HT-29 (cell line): ENCODE data around the gene CDC42EP2. TPM values are rescaled to one million over a fixed set of nuclear protein-coding genes. Genes with fewer than 3 reads are reported as not detected.

Experiments used
- DNase-seq: peaks from one replicate; pipeline ENCODE4 v3.0.0-alpha.2; 2015; ENCODE audit warnings: low spot score
- total RNA-seq: library from RNA; depleted of rRNA; stranded (reverse); fragments of >200 nt; shearing (Covaris generic); gene quantifications from 2 replicates; pipeline ENCODE4 v1.2.3, GENCODE V29; 2014

Gene CDC42EP2
- total RNA-seq, 1 experiment from 2014 or later = 36.5 TPM

DNA sequence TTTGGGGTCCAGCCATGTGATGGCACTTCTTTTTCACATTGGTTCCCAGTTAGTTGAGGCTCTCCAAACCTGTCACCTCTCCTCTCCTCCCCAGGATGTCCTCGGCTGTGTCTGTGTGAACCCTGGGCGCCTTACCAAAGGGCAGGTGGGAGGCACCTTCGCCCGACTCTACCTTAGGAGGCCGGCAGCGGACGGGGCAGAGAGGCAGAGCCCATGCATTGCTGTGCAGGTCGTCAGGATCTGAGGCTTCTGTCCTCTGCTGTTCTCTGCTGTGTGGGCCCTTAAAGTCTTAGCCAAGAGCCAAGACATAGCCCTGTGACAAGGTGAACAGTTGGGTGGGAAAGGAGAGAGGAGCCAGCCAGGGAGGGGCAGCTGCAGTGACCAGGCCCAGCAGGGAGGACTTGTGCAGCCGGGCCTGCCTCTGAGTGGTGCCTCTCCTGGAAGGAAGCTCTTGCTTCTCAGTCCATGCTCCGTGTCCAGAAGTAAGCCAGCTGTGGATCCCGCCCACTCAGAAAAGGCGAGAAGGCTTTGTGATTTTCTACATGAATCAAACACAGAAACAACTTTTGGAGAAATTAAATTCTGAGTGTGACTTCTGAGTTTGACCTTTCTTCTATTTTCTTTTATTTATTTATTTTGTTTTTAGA is 17.5 kb upstream of the CDC42EP2 start:
- DNase-seq = no peak

- DNase-seq = no peak
These were observed 16.5 kb upstream of the CDC42EP2 start for GRCh38 chr11:65298131-65298535.

GRCh38 chr11:65298655-65299179 is 15.9 kb upstream of the CDC42EP2 start:
- no peak for DNase-seq

- no peak for DNase-seq
These were observed 13.9 kb upstream of the CDC42EP2 start for GRCh38 chr11:65300621-65301275.

GRCh38 chr11:65301491-65302329 is 13.0 kb upstream of the CDC42EP2 start:
- DNase-seq = peak; percentile 24

DNA sequence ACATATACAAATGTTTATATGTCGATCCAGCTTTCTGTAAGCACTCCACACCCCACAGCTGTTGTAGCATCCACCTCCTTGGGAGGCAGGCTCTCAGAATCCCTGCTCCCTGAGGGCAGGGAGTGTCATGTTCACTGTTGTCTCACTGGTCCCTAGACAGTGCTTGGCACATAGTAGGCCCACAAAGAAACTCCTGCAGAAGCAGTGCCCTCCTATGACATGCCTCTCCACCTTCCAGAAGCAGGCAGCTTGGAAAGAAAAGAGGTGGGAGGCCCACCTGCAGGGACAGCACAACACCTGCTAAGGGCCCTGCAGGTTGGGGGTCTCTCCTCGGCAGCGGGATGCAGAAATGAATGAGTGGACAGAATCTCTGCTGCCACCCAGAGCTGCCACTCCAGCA is 11.1 kb upstream of the CDC42EP2 start:
- no peak for DNase-seq

DNA sequence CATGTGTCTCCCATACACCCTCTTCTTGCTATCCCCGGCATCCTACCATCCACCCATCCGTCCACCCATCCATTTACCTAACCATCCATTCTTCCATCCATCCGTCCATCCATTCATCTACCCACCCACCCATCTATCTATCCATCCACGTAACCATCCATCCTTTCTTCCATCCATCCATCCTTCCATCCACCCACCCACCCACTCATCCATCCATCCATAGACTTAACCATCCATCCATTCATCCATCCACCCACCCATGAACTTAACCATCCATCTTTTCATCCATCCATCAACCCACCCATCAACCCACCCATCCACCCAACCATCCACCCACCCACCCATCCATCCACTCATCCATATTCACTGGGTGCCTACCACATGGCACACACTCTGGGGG is 10.6 kb upstream of the CDC42EP2 start:
- no peak for DNase-seq

- DNase-seq = no peak
These were observed 10.1 kb upstream of the CDC42EP2 start for GRCh38 chr11:65304613-65305012.

DNA sequence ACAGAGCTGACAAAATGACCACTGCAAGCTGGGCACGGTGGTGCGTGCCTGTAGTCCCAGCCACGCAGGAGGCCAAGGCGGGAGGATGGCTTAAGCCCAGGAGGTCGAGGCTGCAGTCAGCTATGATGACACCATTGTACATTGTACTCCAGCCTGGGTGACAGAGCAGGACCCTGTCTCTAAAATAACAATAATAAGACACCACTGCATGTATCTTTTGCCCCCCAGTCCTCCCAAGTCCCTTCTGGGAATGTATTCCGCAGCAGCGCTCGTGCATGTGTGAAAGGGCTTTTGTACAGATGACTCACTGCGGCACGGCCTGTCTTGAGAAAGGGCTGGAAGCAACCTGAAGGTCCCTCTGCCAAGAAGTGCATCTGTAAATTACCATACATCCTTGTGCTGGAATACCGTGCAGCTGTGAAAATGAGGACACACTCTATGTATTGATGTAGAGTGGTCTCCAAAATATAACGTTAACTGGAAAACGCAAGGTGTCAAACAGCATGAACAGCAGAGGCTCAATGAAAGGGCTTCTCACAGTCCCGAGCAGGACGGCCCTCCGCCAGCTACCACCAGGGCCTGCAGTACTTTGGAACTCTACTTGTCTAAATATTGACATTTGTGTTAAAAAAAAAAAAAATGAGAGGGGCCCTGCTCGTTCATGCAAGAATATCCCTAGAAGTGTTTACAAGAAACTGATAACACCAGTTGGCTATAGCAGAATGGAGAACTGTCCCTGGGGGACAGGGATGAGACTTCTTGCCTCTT is 9.0 kb upstream of the CDC42EP2 start:
- DNase-seq = no peak

DNA sequence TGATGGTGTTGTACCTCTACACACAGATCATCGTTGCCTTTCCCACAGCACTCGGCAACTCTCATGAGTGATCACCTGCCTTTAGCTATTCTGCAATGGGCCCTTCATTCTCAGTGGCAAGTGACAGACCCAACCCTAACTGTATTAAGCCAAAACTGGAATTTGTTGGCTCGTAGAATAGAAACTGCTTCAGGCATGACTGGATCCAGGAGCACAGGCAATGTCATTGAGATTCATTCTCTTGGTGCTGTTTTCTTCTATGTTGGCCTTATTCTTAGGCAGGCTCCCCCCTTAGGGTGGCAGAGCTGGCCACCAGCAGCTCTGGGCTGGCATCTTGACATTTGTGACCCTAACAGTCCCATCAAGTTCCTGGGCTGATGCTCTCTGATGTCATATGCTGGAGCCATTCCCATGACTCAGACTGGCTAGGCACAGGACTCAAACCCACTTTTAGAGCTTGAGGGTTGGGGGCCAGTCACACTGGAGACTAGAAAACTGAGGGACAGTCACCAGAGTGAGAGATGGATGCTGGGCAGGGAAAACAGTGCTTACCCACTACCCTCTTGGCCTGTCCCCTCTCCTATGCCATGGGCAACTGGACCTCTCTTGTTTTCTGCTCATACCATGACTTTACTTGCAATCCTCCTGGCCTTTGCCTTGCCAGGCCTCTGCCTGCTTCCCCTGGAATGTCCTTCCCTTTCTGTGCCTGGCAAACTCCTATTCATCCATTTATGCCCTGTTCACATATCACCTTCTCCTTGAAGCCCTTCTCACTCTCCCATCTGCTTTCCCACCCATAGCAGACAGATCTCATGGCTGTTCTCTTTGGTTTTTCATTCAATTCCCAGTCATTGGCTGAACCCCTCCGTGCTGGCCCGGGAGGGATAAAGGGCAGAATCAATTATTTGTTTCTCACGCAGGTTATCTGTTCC is 7.1 kb upstream of the CDC42EP2 start:
- DNase-seq = no peak

DNA sequence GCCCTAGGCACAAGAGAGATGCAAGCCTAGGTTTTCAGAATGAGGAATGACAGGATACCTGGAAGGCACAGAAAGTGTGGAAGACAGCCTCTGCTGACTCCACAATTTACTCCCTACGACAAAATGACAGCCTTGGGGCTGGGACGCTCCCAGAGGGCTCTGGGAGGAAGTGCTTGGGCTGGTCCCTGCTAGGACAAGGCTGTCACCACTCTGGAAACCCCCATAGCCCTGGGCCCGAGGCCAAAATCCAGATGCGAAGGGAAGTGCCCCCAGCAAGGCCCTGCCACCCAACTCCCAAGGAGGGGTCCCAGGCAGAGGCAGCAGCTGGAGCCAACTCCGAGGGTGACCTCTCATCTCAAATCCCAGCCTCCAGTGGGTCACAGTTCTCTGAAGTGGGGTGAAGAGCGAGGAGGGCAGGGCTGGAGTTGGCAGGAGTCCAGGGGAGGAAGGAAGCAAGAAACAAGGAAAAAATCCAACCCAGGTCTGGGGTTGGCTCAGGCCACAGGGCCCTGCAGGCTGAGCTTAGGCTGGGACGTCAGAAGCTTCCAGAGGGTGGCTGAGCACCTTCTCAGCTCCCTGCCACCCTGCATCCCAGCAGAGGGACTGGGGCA is 6.3 kb upstream of the CDC42EP2 start:
- DNase-seq = peak; percentile 83

- no peak for DNase-seq
These were observed 5.7 kb upstream of the CDC42EP2 start for GRCh38 chr11:65309006-65309405.

DNA sequence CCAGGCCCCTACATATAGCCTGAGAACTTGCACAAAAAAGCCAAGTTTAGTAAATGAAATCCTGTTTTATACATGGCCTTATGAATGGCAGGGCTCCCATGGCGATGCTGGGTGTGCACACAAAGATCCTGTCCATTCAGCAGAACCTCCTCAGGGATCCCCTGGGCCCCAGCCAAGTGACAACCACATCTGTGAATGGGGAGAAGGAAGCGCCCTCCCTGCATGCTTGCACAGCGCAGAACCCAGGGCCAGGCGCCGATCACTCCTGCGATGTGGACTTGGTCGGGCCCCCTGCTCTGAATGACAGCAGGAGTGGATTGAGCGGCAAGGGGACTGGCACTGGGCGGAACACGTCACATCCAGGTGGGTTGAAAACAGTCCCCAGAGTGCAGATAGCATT is 4.5 kb upstream of the CDC42EP2 start:
- no peak for DNase-seq

DNA sequence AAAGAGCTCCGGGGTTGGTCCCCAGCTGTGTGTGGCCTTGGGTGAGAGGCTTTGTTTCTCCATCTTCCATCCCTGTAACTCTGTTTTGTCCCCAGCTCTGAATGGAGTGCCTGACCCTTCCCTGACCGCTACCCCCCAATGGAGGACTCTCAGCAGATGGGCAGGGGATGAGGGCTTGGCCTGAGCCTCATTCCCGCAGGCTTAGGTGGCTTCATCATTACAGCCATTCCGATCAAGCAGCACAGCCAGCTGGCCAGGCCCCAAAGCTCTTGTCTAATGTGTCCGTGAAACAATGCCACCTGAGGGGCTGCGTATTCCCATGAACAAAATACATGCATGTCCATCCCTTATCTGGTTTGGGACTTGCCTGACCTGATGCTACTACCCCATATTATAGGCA is 3.9 kb upstream of the CDC42EP2 start:
- DNase-seq = no peak

- no peak for DNase-seq
These were observed 3.4 kb upstream of the CDC42EP2 start for GRCh38 chr11:65311170-65311678.

DNA sequence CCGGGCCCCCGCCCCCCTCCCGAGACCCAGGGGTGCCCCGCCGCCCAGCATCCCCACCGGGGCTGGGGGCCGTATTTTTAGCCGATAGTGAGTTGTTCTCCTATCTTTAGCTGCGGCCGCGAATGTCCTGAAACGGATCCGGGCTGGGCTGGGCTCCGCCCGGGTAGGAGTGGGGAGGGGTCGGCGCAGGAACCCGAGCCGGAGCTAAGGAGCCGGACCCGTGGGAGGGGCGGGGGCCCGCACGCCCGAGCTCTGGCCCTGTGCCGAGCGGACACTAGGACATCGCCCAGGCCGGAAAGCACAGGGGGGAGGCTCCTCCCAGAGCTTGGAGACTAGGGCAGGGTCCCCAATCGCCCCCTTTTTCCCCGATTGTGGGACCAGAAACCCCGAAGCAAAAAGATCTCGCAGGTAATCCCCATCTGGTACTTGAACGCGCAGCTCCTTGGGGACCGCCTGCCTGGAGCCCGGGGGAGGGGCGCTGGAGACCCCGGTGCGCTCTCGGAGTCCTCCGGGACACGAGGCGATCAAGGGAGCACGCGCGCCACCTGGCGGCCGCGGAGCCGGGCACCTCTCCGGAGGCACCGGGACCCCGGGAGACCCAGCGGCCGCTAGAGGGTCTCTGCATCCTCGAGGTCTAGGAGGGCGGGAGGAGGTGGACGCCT is 669 bp downstream of the CDC42EP2 start:
- DNase-seq = peak; percentile 89

- DNase-seq = no peak
These were observed 1.2 kb downstream of the CDC42EP2 start for GRCh38 chr11:65315866-65316226.

- peak; percentile 39 for DNase-seq
These were observed 1.8 kb downstream of the CDC42EP2 start for GRCh38 chr11:65316227-65317024.
